Activated CD8-positive, alpha-beta memory T cell treated with anti-CD3 and anti-CD28 coated beads, Interleukin-2, amount 50 U/mL, for 48 hours (primary cell): ENCODE measurements around the gene MIX23.

Source experiments
- DNase-seq: peaks from one replicate; pipeline ENCODE4 v3.0.0-alpha.2; 2020

The MIX23 gene

DNA sequence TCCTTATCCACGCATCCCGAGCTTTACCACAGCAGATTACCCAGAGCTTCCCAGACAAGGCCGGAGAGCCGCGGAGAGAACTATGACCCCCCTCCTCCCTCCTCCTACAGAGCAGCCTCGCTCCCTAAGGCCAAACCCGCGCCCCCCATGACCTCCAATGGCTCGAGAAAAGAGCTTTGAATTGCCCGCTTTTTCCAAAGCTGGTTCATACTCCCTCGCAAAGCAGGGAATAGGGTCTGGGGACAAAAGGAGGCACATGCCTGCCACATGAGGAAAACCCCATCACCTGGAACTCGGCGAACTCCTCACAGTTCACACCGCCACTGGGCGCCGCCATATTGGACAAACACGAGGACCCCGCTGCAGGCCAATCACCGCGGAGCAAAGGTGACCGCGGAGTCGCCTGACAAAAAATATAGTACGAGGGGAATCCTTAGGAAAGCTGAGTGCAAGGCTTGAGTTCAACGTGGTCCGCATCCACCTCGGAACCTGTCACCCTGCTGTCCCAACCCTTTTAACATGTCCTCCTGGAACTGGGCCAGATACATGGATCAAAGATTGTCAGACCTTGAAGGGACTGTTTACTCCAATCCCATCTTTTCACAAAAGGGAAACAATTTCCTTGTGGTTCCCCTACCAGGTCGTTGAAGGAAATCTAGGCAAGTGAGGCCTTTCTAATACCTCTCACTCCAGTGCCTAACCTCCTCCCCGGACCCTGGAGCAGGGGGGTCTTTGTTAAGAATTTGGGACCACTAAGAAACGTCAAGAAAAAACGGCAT lies at the start of gene MIX23:
MIX23 (minus strand) TSS at position 344 of the 779 bp plus-strand sequence; CDS start at position 337, 7 bp downstream.
- peak; percentile 88 for DNase-seq

GRCh38 chr3:122430371-122430770 lies 47.3 kb upstream of the MIX23 start:
- DNase-seq, result no peak

DNA sequence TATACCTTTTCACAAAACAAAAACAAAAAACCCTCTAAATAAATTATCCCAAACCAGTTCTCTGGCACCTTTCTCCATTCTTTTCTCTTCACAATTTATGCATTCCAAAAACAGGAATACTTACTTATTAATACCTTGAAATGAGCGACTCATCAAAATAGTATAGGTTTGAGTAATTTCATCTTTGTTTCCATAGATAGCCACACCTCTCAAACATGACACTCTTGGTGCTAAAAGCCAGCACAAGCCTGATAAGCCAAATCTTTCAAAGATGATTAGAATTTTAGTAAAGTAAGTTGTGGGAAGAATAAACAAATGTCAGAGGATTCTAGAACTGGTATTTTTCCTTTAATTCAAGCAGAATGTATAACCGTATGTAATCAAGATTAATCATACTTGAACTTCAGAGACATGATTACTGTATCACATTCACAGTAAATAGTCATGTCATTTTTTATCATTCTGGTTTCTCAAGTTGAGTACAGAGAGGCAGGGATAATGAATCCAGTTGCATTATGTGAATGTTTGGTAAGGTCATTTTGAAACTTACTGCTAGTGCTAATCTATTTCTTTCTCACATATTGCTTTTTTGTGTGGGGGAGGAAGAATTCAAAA lies 44.9 kb upstream of the MIX23 start:
- no peak for DNase-seq

DNA sequence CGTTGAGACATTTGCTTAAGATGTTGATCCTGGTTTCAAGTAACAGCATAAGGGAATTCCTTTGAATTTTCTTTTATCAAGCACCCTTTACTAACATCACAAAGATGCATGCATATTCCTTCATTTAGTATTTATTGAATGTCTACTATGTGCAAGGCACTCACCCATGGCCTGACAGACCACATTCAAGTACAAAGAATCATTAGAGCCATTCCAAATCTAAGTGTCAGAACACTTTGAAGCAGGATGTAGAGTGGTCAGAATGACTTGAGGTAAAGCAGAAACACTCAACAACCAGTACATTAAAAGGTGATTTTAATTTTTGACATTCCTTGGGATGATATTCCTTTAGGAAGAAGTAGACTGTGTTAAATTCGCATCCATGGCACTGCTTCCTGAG lies 38.8 kb upstream of the MIX23 start:
- DNase-seq, result no peak

DNA sequence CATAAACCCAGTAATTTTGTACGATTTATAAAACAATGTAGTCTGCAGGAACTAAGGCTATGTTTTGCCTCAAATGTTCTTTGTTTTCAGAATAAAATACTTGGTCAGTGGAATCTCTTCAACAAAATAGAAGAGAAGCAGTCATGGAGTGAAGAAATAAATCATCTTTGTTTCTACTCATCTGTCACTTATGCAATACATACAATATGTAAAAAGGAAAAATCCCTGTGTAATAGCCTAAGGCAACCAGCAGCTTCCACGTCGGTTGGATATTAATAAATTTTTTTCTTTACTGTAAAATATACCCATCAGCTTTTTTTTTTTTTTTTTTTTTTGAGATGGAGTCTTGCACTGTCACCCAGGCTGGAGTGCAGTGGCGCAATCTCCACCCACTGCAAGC lies 38.1 kb upstream of the MIX23 start:
- DNase-seq, result no peak

GRCh38 chr3:122416966-122417365 lies 33.9 kb upstream of the MIX23 start:
- no peak for DNase-seq

- DNase-seq, result peak; percentile 99
Measured at GRCh38 chr3:122415762-122416654, 33.0 kb upstream of the MIX23 start, which contains the start of gene WDR5B. Gene WDR5B, minus strand, starts transcription at chr3:122416062. Its CDS starts 534 bp downstream, at chr3:122415528.

- peak; percentile 72 for DNase-seq
Measured at GRCh38 chr3:122415104-122415744, 32.2 kb upstream of the MIX23 start.

GRCh38 chr3:122414391-122414790 lies 31.4 kb upstream of the MIX23 start:
- DNase-seq, result no peak

DNA sequence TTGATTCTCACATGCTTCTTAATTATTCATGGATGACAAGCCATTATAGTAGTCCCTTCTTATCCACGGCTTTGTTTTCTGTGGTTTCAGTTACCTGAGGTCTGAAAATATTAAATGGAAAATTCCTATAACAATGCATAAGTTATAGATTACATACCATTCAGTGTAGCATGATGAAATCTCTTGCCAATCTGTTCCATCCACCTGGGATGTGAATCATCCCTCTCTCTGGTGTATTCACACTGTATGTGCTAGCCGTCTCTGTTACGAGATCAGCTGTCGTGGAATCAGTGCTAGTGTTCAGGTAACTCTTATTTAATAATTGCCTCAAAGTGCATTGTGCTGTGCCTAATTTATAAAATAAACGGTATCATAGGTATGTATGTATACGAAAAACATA lies 27.6 kb upstream of the MIX23 start:
- DNase-seq, result no peak

DNA sequence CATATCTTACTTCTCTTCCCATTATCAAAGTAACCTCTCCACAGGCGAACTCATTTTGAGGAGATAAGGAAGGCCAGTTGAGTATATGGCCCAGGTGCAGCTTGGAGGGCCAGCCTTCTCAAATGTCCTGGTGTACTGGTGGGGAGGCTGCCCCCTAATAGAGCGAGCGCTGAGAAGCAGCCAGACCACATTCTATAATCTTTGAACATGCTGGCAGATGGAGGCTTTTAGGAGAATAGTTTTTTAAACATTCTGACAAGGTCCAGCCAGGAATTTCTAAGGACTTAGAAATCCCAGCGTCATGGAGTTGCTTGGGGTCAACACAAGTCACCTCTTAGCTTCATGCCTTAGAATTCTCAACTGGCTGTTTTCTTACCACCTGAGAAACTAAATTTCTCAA lies 27.1 kb upstream of the MIX23 start:
- DNase-seq, result no peak

- no peak for DNase-seq
Measured at GRCh38 chr3:122409446-122409845, 26.4 kb upstream of the MIX23 start.

DNA sequence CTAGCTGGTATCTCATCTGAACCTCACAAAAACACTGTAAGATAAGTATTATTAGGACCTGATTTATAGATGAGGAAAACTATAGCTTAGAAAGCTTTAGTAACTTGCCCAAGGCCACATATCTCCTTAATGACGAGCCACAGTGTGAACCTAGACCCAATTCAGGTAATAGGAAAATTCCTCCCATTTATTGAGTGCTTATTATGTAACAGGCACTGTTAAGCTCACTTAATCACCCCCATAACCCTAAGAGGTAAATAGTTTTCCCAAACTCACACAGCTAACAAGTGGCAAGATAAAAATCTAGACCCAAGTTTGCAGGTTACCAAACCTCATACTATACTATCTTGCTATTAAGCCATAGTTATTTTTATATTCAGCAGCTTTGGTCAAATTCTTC lies 24.9 kb upstream of the MIX23 start:
- no peak for DNase-seq

DNA sequence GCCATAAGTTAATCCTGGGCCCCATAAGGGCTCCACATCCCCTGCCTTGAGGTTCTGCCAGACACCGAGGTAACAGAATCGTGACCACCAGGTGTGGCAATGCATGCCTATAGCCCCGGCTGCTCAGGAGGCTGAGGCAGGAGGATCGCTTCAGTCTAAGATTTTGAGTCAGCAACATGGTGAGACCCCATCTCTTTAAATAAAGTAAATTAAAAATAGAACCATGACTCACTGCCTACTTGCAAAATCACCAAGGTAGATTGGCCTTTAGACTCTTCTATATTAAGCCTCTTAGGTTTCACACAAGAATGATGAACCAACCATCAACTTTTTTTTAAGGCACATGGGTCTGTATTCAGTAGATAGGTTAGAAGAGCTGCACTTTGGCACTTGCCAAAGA lies 23.2 kb upstream of the MIX23 start:
- DNase-seq, result no peak

DNA sequence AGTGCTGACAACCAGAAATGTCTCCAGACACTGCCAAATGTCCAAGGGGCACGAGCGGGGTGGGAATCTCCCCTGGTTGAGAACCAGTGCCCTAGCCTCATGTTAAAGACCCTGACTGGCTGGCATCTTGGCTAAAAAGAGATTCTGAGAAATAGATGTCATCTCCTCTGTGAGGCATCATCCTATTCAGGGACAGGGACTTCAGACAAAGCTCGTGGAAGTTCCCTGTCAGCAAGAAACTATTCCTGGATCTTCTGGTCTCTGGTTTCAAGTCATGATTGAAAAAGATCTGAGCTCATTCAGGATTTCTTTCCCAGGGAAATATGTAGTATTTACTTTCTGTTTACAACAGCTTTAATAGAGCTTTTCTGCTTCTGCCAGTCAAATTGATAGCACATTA lies 22.0 kb upstream of the MIX23 start:
- DNase-seq, result no peak

- DNase-seq, result no peak
Measured at GRCh38 chr3:122403489-122403888, 20.5 kb upstream of the MIX23 start.

GRCh38 chr3:122398920-122399319 lies 15.9 kb upstream of the MIX23 start:
- DNase-seq, result no peak

DNA sequence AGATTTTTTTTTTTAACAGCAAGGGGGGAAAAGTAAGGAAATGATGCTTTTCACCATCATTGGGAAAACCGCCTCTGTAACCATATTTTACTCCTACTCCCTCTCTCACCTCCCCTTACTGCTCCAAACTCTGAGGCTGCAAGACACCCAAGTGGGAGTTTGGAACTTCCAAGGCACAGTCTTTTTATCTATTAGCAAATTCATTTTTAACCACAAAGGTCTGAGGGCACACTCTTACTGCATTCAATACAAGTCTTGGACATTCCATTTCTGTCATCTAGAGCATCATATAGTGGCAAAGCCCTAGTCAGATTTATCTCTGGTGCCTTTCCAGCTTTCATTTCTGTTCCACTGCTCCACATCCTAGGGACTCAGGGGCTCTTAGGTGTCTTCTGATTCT lies 14.2 kb upstream of the MIX23 start:
- no peak for DNase-seq

- DNase-seq, result no peak
Measured at GRCh38 chr3:122396511-122396910, 13.5 kb upstream of the MIX23 start.

- no peak for DNase-seq
Measured at GRCh38 chr3:122395582-122395981, 12.6 kb upstream of the MIX23 start.

- no peak for DNase-seq
Measured at GRCh38 chr3:122394173-122394572, 11.1 kb upstream of the MIX23 start.

DNA sequence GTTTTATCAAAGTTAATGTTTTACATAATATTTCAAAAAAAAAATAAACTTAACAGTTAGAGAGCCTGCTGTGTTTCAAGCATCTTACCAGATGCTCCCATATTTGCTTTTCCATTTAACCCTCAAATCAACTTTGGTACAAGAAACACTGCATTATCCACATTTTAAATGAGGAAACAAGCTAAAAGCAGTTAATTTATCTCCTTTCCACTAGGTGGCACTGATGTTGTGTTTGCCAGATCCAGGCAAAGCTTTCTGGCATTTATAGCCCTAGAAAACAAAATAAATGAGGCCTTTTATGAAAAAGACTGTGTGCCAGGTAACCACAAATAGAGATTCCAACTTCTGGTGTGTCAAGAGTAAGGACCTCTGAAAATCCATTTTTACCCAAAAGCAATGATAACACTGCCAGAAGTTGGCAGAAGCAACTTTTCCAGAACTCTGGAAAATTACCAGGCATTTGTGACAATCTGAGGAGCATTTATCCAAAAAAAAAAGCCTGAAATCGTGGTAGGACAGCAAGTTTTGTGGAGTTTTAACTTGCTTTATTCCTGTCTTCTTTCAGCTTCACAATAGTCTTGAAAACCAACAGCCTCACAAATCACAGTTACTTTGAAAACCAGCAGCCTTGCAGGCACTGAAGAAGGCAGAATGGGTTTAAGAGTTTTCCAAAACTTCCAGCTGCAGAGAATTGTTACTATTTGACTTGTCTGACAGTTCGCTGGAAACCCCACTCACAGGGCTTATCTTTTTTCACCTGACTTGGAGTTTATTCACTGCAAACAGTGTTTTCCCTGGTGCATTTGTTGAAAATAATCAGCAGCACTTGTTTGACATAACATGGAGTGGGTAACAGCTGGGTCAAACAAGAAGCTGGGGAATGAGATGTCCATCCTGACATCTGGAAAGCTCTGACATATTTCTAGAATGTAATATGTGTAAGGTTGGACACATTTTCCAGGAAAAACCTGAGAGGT lies 10.1 kb upstream of the MIX23 start:
- no peak for DNase-seq
